NT2/D1 (cell line): ENCODE data around the gene ZNF716.

Source experiments
- SUZ12 ChIP-seq: IDR thresholded peaks from 2 replicates; pipeline ENCODE4 v1.6.1; 2011; ENCODE audit not compliant: insufficient read length, insufficient read depth; ENCODE audit errors: extremely low read depth
- YY1 ChIP-seq: IDR thresholded peaks from 2 replicates; pipeline ENCODE4 v1.6.1; 2011; ENCODE audit not compliant: insufficient read length, insufficient read depth

DNA sequence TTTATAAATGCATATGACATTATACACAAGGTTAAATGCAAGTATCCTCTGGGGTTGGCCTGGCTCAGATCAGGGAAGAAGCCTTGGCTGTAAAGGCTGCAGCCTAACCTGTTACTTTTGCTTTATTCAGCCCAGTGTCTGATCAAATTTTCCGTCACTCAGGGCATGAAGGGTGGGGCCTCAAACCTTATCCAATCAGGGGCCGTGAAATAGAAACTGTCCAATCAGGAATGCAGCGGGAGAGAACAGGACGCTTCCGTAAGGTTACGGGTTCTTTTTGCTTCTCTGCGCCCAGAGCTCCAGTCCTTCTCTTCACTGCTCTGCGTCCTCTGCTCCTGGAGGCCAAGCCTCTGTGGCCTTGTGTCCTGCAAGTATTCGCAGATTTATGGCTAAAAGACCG, at the start of gene ZNF716:
- TF ChIP-seq YY1: no peak
- TF ChIP-seq SUZ12: no peak
